ENCODE measurements around the gene CSAD.

DNA sequence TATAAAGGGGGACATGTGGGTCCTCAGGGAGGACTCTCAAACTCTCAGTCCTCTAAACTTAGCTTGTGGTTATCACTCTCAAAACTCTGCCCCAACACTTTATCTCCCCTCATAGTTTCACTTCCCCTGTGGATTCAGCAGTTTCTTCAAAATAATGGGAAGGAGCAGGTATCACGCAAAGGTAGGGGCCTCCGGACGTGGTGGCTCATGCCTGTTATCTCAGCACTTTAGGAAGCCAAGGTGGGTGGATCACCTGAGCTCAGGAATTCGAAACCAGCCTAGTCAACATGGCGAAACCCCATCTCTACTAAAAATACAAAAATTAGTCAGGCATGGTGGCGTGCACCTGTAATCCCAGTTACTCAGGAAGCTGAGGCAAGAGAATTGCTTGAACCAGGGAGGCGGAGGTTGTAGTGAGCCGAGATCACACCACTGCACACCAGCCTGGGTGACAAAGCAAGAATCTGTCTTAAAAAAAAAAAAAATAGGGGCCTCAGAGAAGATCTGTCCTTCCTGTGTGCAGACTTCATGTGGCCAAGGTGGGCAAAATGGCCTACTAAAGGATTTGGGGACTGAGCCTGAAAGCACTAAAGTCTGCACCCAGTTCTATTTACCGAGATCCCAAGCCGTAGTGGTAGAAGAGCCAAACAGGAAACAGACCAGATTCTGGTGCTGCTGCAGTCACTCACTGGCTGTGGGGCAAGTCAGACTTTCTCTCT lies 19.9 kb upstream of the CSAD start:
- TF ChIP-seq, protein P1, sequence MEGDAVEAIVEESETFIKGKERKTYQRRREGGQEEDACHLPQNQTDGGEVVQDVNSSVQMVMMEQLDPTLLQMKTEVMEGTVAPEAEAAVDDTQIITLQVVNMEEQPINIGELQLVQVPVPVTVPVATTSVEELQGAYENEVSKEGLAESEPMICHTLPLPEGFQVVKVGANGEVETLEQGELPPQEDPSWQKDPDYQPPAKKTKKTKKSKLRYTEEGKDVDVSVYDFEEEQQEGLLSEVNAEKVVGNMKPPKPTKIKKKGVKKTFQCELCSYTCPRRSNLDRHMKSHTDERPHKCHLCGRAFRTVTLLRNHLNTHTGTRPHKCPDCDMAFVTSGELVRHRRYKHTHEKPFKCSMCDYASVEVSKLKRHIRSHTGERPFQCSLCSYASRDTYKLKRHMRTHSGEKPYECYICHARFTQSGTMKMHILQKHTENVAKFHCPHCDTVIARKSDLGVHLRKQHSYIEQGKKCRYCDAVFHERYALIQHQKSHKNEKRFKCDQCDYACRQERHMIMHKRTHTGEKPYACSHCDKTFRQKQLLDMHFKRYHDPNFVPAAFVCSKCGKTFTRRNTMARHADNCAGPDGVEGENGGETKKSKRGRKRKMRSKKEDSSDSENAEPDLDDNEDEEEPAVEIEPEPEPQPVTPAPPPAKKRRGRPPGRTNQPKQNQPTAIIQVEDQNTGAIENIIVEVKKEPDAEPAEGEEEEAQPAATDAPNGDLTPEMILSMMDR (conservative IDR thresholded peaks at IDR 0.05; ENCODE audit: low read depth, low read length) = no peak
- no peak for TF ChIP-seq EZH2 (IDR thresholded peaks at IDR 0.05; ENCODE audit: borderline replicate concordance, low read depth, low read length, poor library complexity, severe bottlenecking)
